ENCODE measurements around the gene EXOSC10. TPM values are rescaled to one million over a fixed set of nuclear protein-coding genes. Genes with fewer than 3 reads are reported as not detected.

Gene EXOSC10
- total RNA-seq = 10 to 100 TPM; 51.6 to 65.0 TPM

DNA sequence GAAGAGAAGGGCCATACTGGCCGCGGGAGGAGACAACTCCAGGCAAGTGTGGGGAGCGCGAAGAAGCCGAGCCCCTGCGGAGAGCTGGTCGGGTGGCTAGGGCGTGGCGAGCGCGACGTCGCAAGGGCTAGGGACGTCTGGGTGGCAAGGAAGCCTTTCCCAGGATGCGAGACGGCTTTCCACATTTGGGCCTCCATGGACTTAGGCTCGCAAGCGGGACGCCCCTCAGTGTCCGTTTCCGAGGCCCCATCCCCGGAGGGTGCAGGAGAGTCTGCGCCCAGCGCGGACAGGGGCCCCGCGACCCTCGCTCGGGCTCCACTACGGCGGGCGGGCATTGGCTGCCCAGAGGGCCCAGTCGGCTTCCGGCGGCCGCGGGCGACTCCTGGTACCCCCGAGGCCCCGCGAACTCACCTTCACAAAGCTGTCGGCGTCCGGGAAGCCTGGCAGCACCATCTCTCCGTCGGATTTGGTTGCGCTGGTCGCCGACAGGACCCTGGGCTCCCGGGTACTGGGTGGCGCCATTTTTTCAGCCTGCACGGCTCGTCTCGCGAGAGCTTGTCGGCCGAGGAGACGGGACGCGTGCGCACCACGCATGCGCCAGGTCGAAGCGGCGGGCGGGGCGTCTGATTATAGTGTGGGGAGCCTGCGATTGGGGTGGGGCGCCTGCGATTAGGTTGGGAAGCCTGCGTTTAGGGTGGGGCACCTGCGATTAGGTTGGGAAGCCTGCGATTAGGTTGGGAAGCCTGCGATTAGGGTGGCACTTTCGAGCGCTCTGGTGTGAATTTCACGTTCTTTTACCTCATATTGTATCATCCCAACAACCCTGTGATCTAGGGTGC, at the start of gene EXOSC10:
EXOSC10 (minus strand) TSS at position 560 of the 839 bp plus-strand sequence; CDS start at position 522, 38 bp downstream.
- WGBS = under 1% methylated on average over 76 of the region's 78 CpGs
- Histone ChIP-seq H3K4me1 (replicated peaks) (no peaks in the 10 kb centered on the region), H3K4me3 (peak within 1 kb of the TSS; percentile 78 to 91), H3K27me3 (replicated peaks; ENCODE audit: insufficient read depth) (no peaks in the 10 kb centered on the region), H3K9me3 (no peaks in the 10 kb centered on the region), H3K27ac (peak within 1 kb of the TSS; percentile 73 to 78), H3K36me3 (peaks cover 0 to 6% of the 10 kb centered on the region in 2 donors)
- DNase-seq (ENCODE audit: low spot score) = peak; percentile 88
- intact Hi-C loops (cut with DNase I) = no loop called here
- peak; percentile 56 for TF ChIP-seq POLR2A (IDR thresholded peaks at IDR 0.05)
- peak in 1 of 4 experiments; percentile 21 for TF ChIP-seq CTCF (IDR thresholded peaks at IDR 0.05)
- TF ChIP-seq POLR2AphosphoS5 (IDR thresholded peaks at IDR 0.05) = peak; percentile 94

DNA sequence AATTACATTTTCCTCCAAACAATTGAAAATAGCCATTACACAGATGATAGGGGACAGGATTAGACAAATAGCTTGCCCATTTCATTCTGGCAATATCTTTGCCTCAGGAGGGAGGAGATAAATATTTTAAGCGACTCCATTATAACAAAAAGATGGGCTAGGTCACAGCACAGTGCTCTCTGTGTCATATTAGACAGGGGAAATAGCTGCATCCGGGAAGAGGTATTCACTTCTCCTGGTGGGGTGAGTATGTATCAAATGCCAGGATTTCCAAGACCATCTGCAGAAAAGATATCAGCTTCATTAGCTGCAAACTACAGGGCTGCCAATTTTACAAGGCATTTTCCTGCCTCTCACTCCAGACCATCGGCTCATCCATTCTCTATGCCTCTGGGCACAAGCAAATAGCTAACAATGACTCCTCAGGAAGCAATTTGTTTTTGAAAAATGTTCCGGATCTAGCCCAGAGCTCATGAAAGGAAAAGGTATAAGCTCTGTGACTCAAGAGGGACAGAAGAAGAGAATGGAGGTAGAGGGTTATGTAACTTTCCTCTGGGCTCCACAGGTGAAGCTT, 47.6 kb upstream of the EXOSC10 start:
- WGBS = 57% methylated on average over 4 of the region's 4 CpGs
- peak overlapping the region in 1 of 2 donors; percentile 9 for H3K27ac ChIP-seq
- H3K36me3 ChIP-seq = no peaks in the 10 kb centered on the region

DNA sequence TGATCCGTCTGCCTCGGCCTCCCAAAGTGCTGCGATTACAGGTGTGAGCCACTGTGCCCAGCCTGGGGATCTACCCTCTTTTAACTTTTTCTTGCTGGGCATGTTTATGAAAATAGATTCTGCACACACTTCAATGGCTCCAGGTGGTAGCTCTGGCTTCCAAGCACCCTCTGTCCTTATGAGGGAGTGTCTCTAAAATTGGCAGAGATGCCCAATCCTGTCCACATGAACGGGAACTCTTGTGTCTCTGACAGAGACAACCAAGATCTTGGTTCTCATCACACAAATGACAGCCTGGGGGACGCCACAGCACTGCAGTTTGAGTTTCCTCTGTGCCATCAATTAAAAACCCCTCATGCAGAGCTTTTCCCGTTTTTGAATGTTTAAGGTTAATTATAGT, 46.1 kb upstream of the EXOSC10 start:
- Histone ChIP-seq H3K36me3 (no peaks in the 10 kb centered on the region), H3K4me1 (replicated peaks) (no peaks in the 10 kb centered on the region), H3K9me3 (no peaks in the 10 kb centered on the region), H3K27me3 (replicated peaks; ENCODE audit: insufficient read depth) (no peaks in the 10 kb centered on the region), H3K27ac (no peak overlapping the region), H3K4me3 (no peak overlapping the region)
- TF ChIP-seq CTCF (IDR thresholded peaks at IDR 0.05) (no peak), POLR2A (IDR thresholded peaks at IDR 0.05) (no peak), POLR2AphosphoS5 (IDR thresholded peaks at IDR 0.05) (no peak)
- DNase-seq (ENCODE audit: low spot score) = no peak
- intact Hi-C loops (cut with DNase I) = no loop called here
- WGBS = 89% methylated on average over 6 of the region's 6 CpGs

More for the DNA sequence above, 47.6 kb upstream of the EXOSC10 start:
- Histone ChIP-seq H3K4me3 (no peak overlapping the region), H3K4me1 (replicated peaks) (peaks cover 9% of the 10 kb centered on the region), H3K9me3 (no peaks in the 10 kb centered on the region), H3K27me3 (replicated peaks; ENCODE audit: insufficient read depth) (no peaks in the 10 kb centered on the region)
- TF ChIP-seq POLR2AphosphoS5 (IDR thresholded peaks at IDR 0.05) (no peak), CTCF (IDR thresholded peaks at IDR 0.05) (no peak), POLR2A (IDR thresholded peaks at IDR 0.05) (no peak)
- intact Hi-C loops (cut with DNase I) = no loop called here
- no peak for DNase-seq (ENCODE audit: low spot score)

GRCh38 chr1:11144570-11145256, 45.0 kb upstream of the EXOSC10 start:
- peak; percentile 19 for DNase-seq (ENCODE audit: low spot score)
- intact Hi-C loops (cut with DNase I) = no loop called here
- WGBS = 55% methylated on average over 12 of the region's 12 CpGs
- Histone ChIP-seq H3K27me3 (replicated peaks; ENCODE audit: insufficient read depth) (no peaks in the 10 kb centered on the region), H3K36me3 (no peaks in the 10 kb centered on the region), H3K27ac (no peak overlapping the region), H3K4me1 (replicated peaks) (no peaks in the 10 kb centered on the region), H3K9me3 (no peaks in the 10 kb centered on the region), H3K4me3 (no peak overlapping the region)
- no peak for TF ChIP-seq POLR2AphosphoS5 (IDR thresholded peaks at IDR 0.05)
- no peak for TF ChIP-seq POLR2A (IDR thresholded peaks at IDR 0.05)
- no peak for TF ChIP-seq CTCF (IDR thresholded peaks at IDR 0.05)

Measured in prostate gland (tissue), 2 donors.